Type B pancreatic cell (in vitro differentiated cells): ENCODE data around the gene TRANK1. TPM values are rescaled to one million over a fixed set of nuclear protein-coding genes. Genes with fewer than 3 reads are reported as not detected.

ENCODE experiments used
- DNase-seq: peaks from one replicate; pipeline ENCODE4 v3.0.0; 2021; ENCODE audit warnings: mixed read lengths; ENCODE audit not compliant: unreplicated experiment; ENCODE audit errors: extremely low spot score
- H3K27ac Mint-ChIP-seq: 2 replicates; pipeline ENCODE4 v1.8.0; 2021; ENCODE audit warnings: mild to moderate bottlenecking, mixed read lengths
- H3K27me3 Mint-ChIP-seq: 2 replicates; pipeline ENCODE4 v1.8.0; 2021; ENCODE audit warnings: mixed read lengths
- H3K36me3 Mint-ChIP-seq: 2 replicates; pipeline ENCODE4 v1.8.0; 2021; ENCODE audit warnings: mixed read lengths
- H3K4me1 Mint-ChIP-seq: one replicate; pipeline ENCODE4 v1.8.0; 2021; ENCODE audit warnings: mixed read lengths; ENCODE audit not compliant: unreplicated experiment
- H3K4me3 Mint-ChIP-seq: 2 replicates; pipeline ENCODE4 v1.8.0; 2021; ENCODE audit warnings: mild to moderate bottlenecking, mixed read lengths
- H3K9me3 Mint-ChIP-seq: 2 replicates; pipeline ENCODE4 v1.8.0; 2021; ENCODE audit warnings: mixed read lengths
- total RNA-seq: library from RNA; stranded (reverse); gene quantifications from 2 replicates; pipeline ENCODE4 v1.2.1, GENCODE V29; 2021; ENCODE audit warnings: low replicate concordance
- TF ChIP-seq, protein P1 (sequence below): fragments of 200-600 bp; sonication (generic); conservative IDR thresholded peaks from 2 replicates; pipeline ENCODE4 v1.5.0; 2021; ENCODE audit warnings: antibody characterized with exemption, mild to moderate bottlenecking

TRANK1 gene
- total RNA-seq, 1 donor from 2014 or later, result 18.0 TPM

DNA sequence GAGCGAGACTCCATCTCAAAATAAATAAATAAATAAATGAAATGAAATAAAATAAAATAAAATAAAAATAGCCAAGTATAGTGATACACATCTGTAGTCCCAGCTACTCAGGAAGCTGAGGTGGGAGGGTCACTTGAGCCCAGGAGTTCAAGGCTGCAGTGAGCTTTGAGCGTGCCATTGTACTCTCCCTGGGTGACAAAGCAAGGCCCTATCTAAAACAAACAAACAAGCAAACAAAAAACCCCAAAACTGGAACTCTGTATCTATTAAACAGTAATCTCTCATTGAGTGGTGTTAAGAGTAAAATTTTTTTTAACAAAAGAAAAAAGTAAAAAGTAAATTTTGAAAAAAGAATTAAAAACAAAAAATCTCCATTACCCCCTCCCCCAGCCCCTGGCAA, 27.3 kb upstream of the TRANK1 start:
- Mint-ChIP-seq H3K27me3 (no peaks in the 10 kb centered on the region), H3K36me3 (no peaks in the 10 kb centered on the region), H3K9me3 (no peaks in the 10 kb centered on the region), H3K27ac (no peak overlapping the region), H3K4me1 (peaks cover 6% of the 10 kb centered on the region), H3K4me3 (no peak overlapping the region)
- TF ChIP-seq, protein P1, sequence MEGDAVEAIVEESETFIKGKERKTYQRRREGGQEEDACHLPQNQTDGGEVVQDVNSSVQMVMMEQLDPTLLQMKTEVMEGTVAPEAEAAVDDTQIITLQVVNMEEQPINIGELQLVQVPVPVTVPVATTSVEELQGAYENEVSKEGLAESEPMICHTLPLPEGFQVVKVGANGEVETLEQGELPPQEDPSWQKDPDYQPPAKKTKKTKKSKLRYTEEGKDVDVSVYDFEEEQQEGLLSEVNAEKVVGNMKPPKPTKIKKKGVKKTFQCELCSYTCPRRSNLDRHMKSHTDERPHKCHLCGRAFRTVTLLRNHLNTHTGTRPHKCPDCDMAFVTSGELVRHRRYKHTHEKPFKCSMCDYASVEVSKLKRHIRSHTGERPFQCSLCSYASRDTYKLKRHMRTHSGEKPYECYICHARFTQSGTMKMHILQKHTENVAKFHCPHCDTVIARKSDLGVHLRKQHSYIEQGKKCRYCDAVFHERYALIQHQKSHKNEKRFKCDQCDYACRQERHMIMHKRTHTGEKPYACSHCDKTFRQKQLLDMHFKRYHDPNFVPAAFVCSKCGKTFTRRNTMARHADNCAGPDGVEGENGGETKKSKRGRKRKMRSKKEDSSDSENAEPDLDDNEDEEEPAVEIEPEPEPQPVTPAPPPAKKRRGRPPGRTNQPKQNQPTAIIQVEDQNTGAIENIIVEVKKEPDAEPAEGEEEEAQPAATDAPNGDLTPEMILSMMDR, result no peak
- no peak for DNase-seq

DNA sequence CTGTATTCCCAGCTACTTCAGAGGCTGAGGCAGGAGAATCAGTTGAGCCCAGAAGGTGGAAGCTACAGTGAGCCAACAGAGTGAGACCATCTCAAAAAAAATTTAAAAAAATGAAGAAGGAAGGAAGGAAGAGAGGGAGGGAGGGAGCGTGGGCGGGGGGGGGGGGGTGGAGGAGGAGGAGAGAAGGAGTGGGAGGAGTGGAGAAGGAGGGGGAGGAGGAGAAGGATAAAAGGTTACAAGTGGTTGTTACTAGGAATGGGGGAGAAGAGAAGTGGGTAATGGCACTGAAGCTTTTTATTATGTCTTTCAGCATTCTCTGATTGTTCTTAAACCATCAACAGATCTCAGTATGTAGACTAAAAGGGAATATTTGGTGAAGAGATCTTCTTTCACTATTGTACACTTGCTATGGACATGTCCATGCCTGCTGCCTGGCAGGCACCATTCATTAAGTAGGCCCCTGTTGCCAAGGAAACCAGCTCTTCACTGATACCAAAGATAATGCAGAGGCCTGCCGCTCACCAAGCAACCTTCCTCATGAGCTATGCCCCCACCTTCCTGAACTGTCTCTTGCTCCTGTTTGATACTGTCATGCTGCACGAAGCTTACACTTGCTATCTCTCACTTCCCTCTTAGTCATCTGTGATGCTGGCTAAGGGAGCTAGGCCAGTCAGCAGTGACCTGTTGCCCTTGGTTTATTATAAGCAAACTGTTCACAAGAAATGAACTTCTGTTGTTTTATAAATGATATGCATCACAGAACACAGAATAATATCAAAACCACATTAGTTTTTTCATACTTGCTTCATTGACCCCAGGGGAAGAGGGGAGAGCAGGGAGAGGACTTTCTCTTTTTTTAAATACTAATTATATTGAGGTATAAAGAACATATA, 24.9 kb upstream of the TRANK1 start:
- TF ChIP-seq, protein P1, result no peak
- peak overlapping the region; percentile 69 for H3K4me3 Mint-ChIP-seq
- H3K27me3 Mint-ChIP-seq, result no peaks in the 10 kb centered on the region
- H3K9me3 Mint-ChIP-seq, result no peaks in the 10 kb centered on the region
- no peaks in the 10 kb centered on the region for H3K36me3 Mint-ChIP-seq
- peaks cover 15% of the 10 kb centered on the region for H3K4me1 Mint-ChIP-seq
- H3K27ac Mint-ChIP-seq, result peak overlapping the region; percentile 89
- no peak for DNase-seq

DNA sequence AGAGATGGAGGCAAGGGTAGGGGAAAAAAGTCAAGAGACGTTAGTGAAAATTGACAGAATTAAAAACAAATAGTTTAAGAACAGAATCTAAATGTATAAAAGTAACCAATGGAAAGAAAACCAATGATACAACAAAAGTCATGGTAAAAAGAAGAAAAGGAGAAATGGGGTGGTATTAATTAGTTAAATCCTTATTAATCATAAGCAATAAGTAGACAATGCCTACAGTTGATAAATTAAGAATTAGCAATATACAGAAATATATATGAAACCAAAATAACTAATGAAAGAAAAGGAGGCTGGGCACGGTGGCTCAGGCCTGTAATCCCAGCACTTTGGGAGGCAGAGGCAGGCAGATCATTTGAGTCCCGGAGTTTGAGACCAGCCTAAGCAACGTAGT, 24.2 kb upstream of the TRANK1 start:
- TF ChIP-seq, protein P1, result no peak
- Mint-ChIP-seq H3K4me3 (no peak overlapping the region), H3K27ac (peak overlapping the region; percentile 89), H3K36me3 (no peaks in the 10 kb centered on the region), H3K4me1 (peaks cover 15% of the 10 kb centered on the region), H3K27me3 (no peaks in the 10 kb centered on the region), H3K9me3 (no peaks in the 10 kb centered on the region)
- no peak for DNase-seq

DNA sequence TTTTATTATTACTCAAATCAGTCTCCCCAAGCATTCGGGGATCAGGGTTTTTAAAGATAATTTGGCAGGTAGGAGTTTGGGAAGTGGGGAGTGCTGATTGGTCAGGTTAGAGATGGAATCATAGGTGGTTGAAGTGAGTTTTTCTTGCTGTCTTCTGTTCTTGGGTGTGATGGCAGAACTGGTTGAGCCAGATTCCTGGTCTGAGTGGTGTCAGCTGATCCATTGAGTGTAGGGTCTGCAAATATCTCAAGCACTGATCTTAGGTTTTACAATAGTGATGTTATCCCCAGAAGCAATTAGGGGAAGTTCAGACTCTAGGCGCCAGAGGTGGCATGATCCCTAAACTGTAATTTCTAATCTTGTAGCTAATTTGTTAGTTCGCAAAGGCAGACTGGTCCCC, 20.6 kb upstream of the TRANK1 start:
- H3K27me3 Mint-ChIP-seq, result no peaks in the 10 kb centered on the region
- no peak for DNase-seq
- peaks cover 15% of the 10 kb centered on the region for H3K4me1 Mint-ChIP-seq
- peak overlapping the region; percentile 90 for H3K27ac Mint-ChIP-seq
- H3K4me3 Mint-ChIP-seq, result peak overlapping the region; percentile 80
- H3K36me3 Mint-ChIP-seq, result no peaks in the 10 kb centered on the region
- no peaks in the 10 kb centered on the region for H3K9me3 Mint-ChIP-seq
- TF ChIP-seq, protein P1, result no peak

DNA sequence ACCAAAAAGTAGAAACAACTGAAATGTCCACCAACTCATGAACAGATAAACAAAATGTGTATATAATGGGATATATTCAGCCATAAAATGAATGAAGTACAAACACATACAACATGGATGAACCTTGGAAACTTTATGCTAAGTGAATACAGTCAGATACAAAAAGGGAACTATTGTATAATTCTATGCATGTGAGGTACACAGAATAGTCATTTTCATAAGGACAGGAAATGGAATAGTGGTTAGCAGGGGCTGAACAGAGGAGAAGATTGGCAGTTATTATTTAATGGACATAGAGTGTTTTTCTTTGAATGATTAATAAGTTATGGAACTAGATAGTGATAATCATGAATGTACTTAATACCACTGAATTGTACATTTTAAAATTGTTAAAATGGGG, 20.0 kb upstream of the TRANK1 start:
- H3K27ac Mint-ChIP-seq, result peak overlapping the region; percentile 90
- DNase-seq, result no peak
- H3K4me3 Mint-ChIP-seq, result peak overlapping the region; percentile 80
- no peaks in the 10 kb centered on the region for H3K36me3 Mint-ChIP-seq
- H3K4me1 Mint-ChIP-seq, result peaks cover 12% of the 10 kb centered on the region
- no peaks in the 10 kb centered on the region for H3K9me3 Mint-ChIP-seq
- TF ChIP-seq, protein P1, result no peak
- H3K27me3 Mint-ChIP-seq, result no peaks in the 10 kb centered on the region
